Body of pancreas (tissue), 4 donors: ENCODE results near the gene PRCP.

Source experiments
- POLR2A ChIP-seq, 3 donors: fragments of 450-650 bp; IDR thresholded peaks; one replicate each; pipeline ENCODE4 v1.6.1; 2016; ENCODE audit warnings: antibody characterized with exemption in 3 of 3, mild to moderate bottlenecking in 2 of 3
- TF ChIP-seq, protein P1 (sequence below), 7 experiments: fragments of 450-650 bp in 4 of 7; fragments of 200-600 bp in 3 of 7; sonication (generic) in 3 of 7; IDR thresholded peaks; one replicate each; pipeline ENCODE4 v1.5.1; 2016 to 2019; ENCODE audit warnings: antibody characterized with exemption in 7 of 7

DNA sequence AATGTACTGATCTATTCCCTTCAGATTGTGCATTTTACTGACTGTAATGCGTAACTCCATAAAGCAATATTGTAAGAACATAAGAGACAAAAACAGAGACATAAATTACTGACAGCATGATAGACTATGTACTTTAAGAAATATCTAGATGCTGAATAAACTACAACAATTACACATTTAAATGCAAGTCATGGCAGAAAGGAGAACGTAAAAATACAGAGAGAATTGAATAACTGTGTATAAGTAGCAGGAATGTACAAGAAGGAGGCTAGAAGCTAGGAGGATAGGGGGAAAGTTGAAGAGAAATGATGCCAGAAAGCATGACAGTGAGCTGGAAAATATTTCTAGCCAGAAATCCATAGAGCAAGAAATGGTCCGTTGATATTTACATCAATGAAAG is 92.6 kb downstream of the PRCP start:
- TF ChIP-seq, protein P1, sequence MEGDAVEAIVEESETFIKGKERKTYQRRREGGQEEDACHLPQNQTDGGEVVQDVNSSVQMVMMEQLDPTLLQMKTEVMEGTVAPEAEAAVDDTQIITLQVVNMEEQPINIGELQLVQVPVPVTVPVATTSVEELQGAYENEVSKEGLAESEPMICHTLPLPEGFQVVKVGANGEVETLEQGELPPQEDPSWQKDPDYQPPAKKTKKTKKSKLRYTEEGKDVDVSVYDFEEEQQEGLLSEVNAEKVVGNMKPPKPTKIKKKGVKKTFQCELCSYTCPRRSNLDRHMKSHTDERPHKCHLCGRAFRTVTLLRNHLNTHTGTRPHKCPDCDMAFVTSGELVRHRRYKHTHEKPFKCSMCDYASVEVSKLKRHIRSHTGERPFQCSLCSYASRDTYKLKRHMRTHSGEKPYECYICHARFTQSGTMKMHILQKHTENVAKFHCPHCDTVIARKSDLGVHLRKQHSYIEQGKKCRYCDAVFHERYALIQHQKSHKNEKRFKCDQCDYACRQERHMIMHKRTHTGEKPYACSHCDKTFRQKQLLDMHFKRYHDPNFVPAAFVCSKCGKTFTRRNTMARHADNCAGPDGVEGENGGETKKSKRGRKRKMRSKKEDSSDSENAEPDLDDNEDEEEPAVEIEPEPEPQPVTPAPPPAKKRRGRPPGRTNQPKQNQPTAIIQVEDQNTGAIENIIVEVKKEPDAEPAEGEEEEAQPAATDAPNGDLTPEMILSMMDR (IDR thresholded peaks at IDR 0.05) = no peak
- no peak for TF ChIP-seq POLR2A (IDR thresholded peaks at IDR 0.05)
